Measurements from ENCODE around the gene WBP4. TPM values are rescaled to one million over a fixed set of nuclear protein-coding genes. Genes with fewer than 3 reads are reported as not detected.

Gene WBP4
- total and polyA plus RNA-seq, 12 donors: 13.0 to 45.1 (median 21.8) TPM

DNA sequence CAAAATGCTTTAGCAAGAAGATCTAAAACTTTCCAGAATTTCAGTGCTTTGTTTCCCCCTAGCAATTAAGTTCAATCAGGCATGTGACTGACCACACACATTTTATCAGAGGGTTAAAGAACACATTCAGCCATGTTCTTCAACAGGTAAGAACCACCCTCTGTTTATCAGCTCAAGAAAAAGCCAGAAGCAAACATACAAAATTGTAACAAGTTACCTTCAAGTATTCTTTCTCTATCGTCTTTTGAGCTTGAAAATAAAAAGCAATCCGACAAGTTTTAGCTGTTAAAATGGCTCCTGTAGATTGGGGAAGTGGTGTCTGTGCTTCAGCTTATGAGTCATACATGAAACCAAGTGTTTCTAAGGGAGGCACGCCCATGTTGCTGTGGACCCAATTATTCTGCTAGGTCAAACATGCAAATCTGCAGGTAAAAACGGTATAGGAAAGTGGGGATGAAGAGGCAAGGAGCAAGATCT, 42.3 kb upstream of the WBP4 start, which contains the start of gene ELF1:
ELF1 (minus strand) TSS at position 306 of the 477 bp plus-strand sequence. CDS start 37,262 bp downstream, outside the sequence.
- H3K9me3 ChIP-seq: no peaks in the 10 kb centered on the region
- H3K4me3 ChIP-seq: peak within 1 kb of the TSS in 6 of 10 donors; percentile 4 to 57 (median 32)
- ATAC-seq: peak; percentile 80 to 91 (median 88)
- H3K27ac ChIP-seq: peak within 1 kb of the TSS in 9 of 10 donors; percentile 31 to 93 (median 53)
- H3K27me3 ChIP-seq: no peaks in the 10 kb centered on the region
- DNase-seq: peak in 1 of 2 donors; percentile 39
- TF ChIP-seq, protein P1, sequence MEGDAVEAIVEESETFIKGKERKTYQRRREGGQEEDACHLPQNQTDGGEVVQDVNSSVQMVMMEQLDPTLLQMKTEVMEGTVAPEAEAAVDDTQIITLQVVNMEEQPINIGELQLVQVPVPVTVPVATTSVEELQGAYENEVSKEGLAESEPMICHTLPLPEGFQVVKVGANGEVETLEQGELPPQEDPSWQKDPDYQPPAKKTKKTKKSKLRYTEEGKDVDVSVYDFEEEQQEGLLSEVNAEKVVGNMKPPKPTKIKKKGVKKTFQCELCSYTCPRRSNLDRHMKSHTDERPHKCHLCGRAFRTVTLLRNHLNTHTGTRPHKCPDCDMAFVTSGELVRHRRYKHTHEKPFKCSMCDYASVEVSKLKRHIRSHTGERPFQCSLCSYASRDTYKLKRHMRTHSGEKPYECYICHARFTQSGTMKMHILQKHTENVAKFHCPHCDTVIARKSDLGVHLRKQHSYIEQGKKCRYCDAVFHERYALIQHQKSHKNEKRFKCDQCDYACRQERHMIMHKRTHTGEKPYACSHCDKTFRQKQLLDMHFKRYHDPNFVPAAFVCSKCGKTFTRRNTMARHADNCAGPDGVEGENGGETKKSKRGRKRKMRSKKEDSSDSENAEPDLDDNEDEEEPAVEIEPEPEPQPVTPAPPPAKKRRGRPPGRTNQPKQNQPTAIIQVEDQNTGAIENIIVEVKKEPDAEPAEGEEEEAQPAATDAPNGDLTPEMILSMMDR (IDR thresholded peaks at IDR 0.05): no peak
- H3K36me3 ChIP-seq: peaks cover 0 to 1% (median 0%) of the 10 kb centered on the region in 9 donors
- peaks cover 0 to 80% (median 57%) of the 10 kb centered on the region in 9 donors for H3K4me1 ChIP-seq
- WGBS, 2 donors: 43 to 58% methylated on average over 4 of the region's 4 CpGs
- intact Hi-C loops (cut with DNase I): no loop called here

DNA sequence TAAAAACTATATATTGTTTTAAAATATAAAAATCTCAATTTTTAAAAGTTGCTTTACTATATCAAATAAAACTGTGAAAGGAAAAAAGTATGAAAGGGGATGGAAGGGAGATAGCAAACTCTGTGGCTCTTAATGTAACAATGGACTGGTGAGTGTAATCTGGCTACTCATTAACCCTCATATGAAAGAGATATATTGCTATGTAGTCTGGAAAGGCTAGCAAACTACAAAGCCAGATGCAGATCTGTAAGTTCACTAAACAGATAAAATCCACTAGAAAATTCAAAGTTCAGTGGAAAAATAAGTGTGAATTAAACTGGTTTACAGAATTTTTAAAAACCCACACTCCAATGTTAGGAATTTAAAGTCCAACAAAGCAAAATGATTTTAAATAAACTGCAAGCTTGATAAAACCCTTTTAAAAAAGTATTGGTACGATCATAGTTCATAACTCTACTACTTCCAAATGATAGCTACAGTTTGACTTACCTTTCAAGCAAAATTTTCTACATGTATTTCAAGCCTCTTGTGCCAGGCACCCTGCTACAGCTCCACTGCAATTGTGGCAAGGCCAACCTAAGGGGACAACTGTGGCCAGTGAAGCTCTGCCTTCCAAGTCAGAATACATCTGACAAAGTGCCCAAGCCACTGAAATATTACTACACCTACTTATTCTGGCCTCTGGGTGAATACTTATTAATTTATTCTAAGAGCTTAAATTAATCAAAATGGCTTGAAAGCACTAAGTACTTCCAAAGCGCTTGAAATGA, 41.5 kb upstream of the WBP4 start:
- Histone ChIP-seq H3K27ac (peak overlapping the region in 7 of 10 donors; percentile 19 to 93 (median 63)), H3K4me3 (peak overlapping the region in 1 of 10 donors; percentile 57), H3K36me3 (no peaks in the 10 kb centered on the region), H3K27me3 (no peaks in the 10 kb centered on the region), H3K9me3 (no peaks in the 10 kb centered on the region), H3K4me1 (peaks cover 0 to 75% (median 58%) of the 10 kb centered on the region in 9 donors)
- TF ChIP-seq, protein P1 (IDR thresholded peaks at IDR 0.05): no peak
- intact Hi-C loops (cut with DNase I): no loop called here
- WGBS, 2 donors: 86 to 89% methylated on average over 2 of the region's 2 CpGs
- peak in 2 of 8 donors; percentile 36 to 49 for ATAC-seq
- DNase-seq: no peak

- ATAC-seq (peak in 1 of 8 donors; percentile 29), DNase-seq (no peak)
- TF ChIP-seq, protein P1 (IDR thresholded peaks at IDR 0.05): no peak
- Histone ChIP-seq H3K4me3 (no peak overlapping the region), H3K27me3 (no peaks in the 10 kb centered on the region), H3K9me3 (no peaks in the 10 kb centered on the region), H3K4me1 (peaks cover 2 to 74% (median 44%) of the 10 kb centered on the region in 9 donors), H3K36me3 (peaks cover 0 to 7% (median 0%) of the 10 kb centered on the region in 9 donors), H3K27ac (no peak overlapping the region)
- intact Hi-C loops (cut with DNase I): no loop called here
- 70 to 76% methylated on average over 4 of the region's 4 CpGs for WGBS, 2 donors
These were observed 35.8 kb upstream of the WBP4 start for GRCh38 chr13:41025518-41025917.

DNA sequence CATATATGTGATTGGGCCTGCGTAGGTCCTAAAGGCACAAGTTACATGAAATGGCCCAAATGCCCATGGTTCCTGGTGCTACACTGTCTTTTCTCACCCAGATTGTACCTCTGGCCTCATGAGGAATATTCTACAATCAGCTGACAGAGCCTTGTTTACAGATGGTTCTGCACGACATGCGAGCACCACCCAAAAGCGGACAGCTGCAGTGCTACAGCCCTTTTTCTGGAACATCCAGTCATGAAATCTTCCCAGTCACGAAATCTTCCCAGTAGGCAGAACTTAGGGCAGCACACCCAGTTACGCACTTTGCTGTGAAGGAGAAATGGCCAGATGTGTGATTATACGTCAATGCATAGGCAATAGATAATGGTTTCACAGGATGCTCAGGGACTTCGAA, 34.5 kb upstream of the WBP4 start:
- 94 to 97% methylated on average over 8 of the region's 8 CpGs for WGBS, 2 donors
- TF ChIP-seq, protein P1 (IDR thresholded peaks at IDR 0.05): no peak
- Histone ChIP-seq H3K9me3 (no peaks in the 10 kb centered on the region), H3K4me3 (no peak overlapping the region), H3K27ac (no peak overlapping the region), H3K36me3 (peaks cover 0 to 7% (median 0%) of the 10 kb centered on the region in 9 donors), H3K4me1 (peaks cover 2 to 61% (median 35%) of the 10 kb centered on the region in 9 donors), H3K27me3 (no peaks in the 10 kb centered on the region)
- DNase-seq: no peak
- intact Hi-C loops (cut with DNase I): no loop called here
- ATAC-seq: no peak
